GM12801 (cell line): ENCODE results near the gene CGA.

Source experiments
- CTCF ChIP-seq: IDR thresholded peaks from one replicate; pipeline ENCODE4 v1.5.1; 2011; ENCODE audit warnings: control low read depth; ENCODE audit not compliant: insufficient read length; ENCODE audit errors: extremely low read depth

The CGA gene

DNA sequence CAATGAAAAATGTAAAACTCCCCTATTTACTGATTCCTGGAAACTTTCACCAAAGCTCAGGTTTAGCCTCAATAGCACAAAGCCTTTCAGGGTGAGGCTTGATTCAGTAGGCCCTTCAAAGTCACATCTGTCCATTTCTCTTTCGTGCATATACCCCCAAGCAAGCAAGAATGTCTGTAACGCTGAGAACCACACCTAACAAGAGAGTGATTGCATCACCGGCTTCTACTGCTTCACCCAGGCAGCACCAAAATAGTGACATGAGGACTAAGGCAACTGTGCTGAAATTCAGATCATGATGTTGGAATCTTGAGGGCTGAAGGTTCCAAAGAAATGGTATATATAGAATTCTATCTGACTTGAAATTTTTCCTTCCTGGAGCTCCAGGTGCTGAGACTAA lies 26.1 kb downstream of the CGA start:
- no peak for TF ChIP-seq CTCF

- no peak for TF ChIP-seq CTCF
Measured at GRCh38 chr6:87066449-87067333, 28.2 kb downstream of the CGA start.

GRCh38 chr6:87065117-87065516 lies 29.8 kb downstream of the CGA start:
- TF ChIP-seq CTCF = no peak

DNA sequence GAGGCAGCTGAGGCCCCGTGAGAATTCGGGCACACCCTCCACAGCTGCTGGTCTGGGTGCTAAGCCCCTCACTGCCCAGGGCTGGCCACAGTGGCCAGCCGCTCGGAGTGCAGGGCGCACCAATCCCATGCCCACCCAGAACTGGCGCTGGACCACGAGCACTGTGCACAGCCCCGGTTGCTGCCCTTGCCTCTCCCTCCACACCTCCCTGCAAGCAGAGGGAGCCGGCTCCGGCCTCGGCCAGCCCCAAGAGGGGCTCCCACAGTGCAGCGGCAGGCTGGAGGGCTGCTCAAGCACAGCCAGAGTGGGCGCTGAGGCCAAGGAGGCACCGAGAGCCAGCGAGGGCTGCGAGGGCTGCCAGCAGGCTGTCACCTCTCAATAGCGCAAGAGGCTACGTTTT lies 35.0 kb downstream of the CGA start:
- TF ChIP-seq CTCF = no peak

DNA sequence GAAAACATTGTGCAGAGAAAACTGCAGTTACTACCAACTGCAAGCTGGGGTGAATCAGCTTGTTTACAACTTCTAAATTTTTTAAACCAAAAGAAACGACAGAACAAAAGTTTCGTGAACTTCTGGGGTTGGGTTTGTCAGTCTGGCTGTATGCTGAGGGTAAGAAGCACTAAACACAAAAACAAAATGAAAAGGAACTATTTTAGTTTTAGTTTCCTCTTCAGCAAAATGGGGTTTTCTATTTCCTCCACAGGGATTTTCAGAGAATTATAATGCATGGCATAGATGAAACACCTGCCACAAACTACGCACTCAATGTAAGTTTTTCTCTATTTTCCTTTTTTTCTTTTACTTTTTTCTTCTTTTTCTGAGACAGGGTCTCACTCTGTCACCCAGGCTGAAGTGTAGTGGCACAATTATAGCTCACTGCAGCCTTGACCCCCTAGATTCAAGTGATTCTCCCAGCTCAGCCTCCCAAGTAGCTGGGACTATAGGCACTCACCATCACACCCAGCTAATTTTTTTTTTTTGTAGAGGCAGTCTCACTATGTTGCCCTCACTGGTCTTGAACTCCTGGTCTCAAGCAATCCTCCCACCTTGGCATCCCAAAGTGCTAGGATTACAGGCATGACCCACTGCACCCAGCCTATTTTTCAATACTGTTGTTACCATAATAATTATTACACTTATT lies 40.6 kb downstream of the CGA start:
- TF ChIP-seq CTCF = no peak

GRCh38 chr6:87053312-87053711 lies 41.6 kb downstream of the CGA start:
- TF ChIP-seq CTCF = no peak

- TF ChIP-seq CTCF = no peak
Measured at GRCh38 chr6:87049779-87050178, 45.1 kb downstream of the CGA start.
